H1 (cell line): ENCODE data around the gene BAX. TPM values are rescaled to one million over a fixed set of nuclear protein-coding genes. Genes with fewer than 3 reads are reported as not detected.

Source experiments
- BACH1 ChIP-seq: IDR thresholded peaks from 2 replicates; pipeline ENCODE4 v1.6.1; 2012; ENCODE audit warnings: low read length, improper control_type of control experiment
- CHD2 ChIP-seq: IDR thresholded peaks from 2 replicates; pipeline ENCODE4 v1.6.1; 2012; ENCODE audit warnings: low read length, improper control_type of control experiment
- JUN ChIP-seq: IDR thresholded peaks from 2 replicates; pipeline ENCODE4 v1.6.1; 2011; ENCODE audit warnings: low read depth, mild to moderate bottlenecking, improper control_type of control experiment, low read length
- JUND ChIP-seq: IDR thresholded peaks from 2 replicates; pipeline ENCODE4 v1.6.1; 2011; ENCODE audit warnings: mild to moderate bottlenecking, improper control_type of control experiment, low read length
- RFX5 ChIP-seq: IDR thresholded peaks from 2 replicates; pipeline ENCODE4 v1.6.1; 2011; ENCODE audit warnings: low read depth, low read length, improper control_type of control experiment, borderline replicate concordance
- SIN3A ChIP-seq, 2 experiments: IDR thresholded peaks in 1 of 2; conservative IDR thresholded peaks in 1 of 2; 2 replicates each; pipeline ENCODE4 v1.6.1; 2011 to 2012; ENCODE audit warnings: low read length in 2 of 2, improper control_type of control experiment in 1 of 2, low read depth in 1 of 2, mild to moderate bottlenecking in 1 of 2
- TAF7 ChIP-seq: optimal IDR thresholded peaks from 2 replicates; pipeline ENCODE3; 2011; ENCODE audit warnings: low read depth, mild to moderate bottlenecking, inconsistent platforms, low read length, moderate library complexity, borderline replicate concordance
- TCF12 ChIP-seq: IDR thresholded peaks from 2 replicates; pipeline ENCODE4 v1.6.1; 2011; ENCODE audit warnings: low read depth, mild to moderate bottlenecking, low read length
- polyA plus RNA-seq, 7 experiments: library from polyadenylated mRNA; depleted of rRNA in 3 of 7; stranded (reverse) in 5 of 7; unstranded in 2 of 7; fragments of >200 nt in 5 of 7; fragments of 200-250 nt in 2 of 7; gene quantifications; 1 replicate in 5 of 7; 2 replicates in 1 of 7; 4 replicates in 1 of 7; pipeline versions ENCODE4 v1.2.1 to v1.2.3, GENCODE V29; 2011 to 2013; ENCODE audit warnings: missing spikeins in 2 of 7, mixed read lengths in 2 of 7
- total RNA-seq: library from RNA; stranded (reverse); fragmentation: NEBNext Ultra II Directional; extraction: Animal tissue kit (Norgen Biotek cat#: 25700); gene quantifications from 2 replicates; pipeline ENCODE4 v1.2.1, GENCODE V29; 2021

Gene BAX
- total and polyA plus RNA-seq, 2 of the 8 experiments (the other 6 are each of a cell fraction or from before 2014, with no cell fraction given) = 257 to 346 TPM

DNA sequence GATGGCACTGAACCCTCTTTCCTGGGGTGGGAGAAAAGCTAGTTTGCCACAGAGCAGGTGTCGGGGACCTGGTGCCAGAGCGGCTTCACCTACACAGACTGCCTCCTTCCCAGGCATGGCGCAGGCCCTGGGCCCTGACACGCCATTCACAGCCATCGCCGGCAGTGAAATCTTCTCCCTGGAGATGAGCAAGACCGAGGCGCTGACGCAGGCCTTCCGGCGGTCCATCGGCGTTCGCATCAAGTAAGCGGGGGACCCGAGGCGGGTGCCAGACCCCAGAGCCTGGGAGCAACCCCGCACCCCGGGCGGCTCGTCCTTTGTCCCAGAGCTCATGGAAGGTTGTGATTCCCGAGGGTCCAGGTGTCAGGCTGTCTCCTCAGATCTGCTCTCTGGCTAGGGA lies 52.2 kb downstream of the BAX start (continued):
- no peak for TF ChIP-seq TAF7
- TF ChIP-seq TCF12 = no peak
- TF ChIP-seq JUN = no peak
- TF ChIP-seq BACH1 = no peak
- no peak for TF ChIP-seq CHD2
- no peak for TF ChIP-seq RFX5
- no peak for TF ChIP-seq SIN3A (conservative IDR thresholded peaks at IDR 0.05 in 1 of 2, IDR thresholded peaks at IDR 0.05 in 1 of 2; ENCODE audit: low read depth in 1 of 2, low read length in 2 of 2)
- TF ChIP-seq JUND = no peak
